ENCODE measurements around the gene RTL5. TPM values are rescaled to one million over a fixed set of nuclear protein-coding genes. Genes with fewer than 3 reads are reported as not detected.

RTL5 gene
- total and polyA plus RNA-seq, 2 donors (not counting 1 experiment from before 2014, with no cell fraction given), result 4.2 to 4.5 TPM

- H3K4me1 ChIP-seq (ENCODE audit: control insufficient read depth, extremely low read depth, insufficient read depth, low read length), result peaks cover 13% of the 10 kb centered on the region
- H3K4me2 ChIP-seq (ENCODE audit: extremely low read depth, insufficient read depth, low read length), result no peak overlapping the region
- H3K36me3 ChIP-seq (ENCODE audit: control insufficient read depth, insufficient read depth, low read length), result peaks cover 3% of the 10 kb centered on the region
- no peaks in the 10 kb centered on the region for H4K20me1 ChIP-seq (ENCODE audit: control insufficient read depth, extremely low read depth, insufficient read depth, low read length)
- H2AFZ ChIP-seq (ENCODE audit: low read length), result no peak overlapping the region
- no peak overlapping the region for H3K27ac ChIP-seq (ENCODE audit: insufficient read depth, low read length)
- no peak overlapping the region for H3K4me3 ChIP-seq (replicated peaks in 1 of 4; ENCODE audit: control extremely low read depth in 1 of 4, insufficient read depth in 1 of 4, low read depth in 3 of 4, low read length in 4 of 4)
- peaks cover 3% of the 10 kb centered on the region for H3K27me3 ChIP-seq (ENCODE audit: control insufficient read depth, insufficient read depth, low read length)
- TF ChIP-seq CTCF (conservative IDR thresholded peaks at IDR 0.05 in 1 of 2, IDR thresholded peaks at IDR 0.05 in 1 of 2; ENCODE audit: low read depth in 1 of 2, low read length in 2 of 2) (no peak), EZH2 (IDR thresholded peaks at IDR 0.05; ENCODE audit: low read length, missing control alignments) (no peak)
- no peak overlapping the region for H3K9ac ChIP-seq (ENCODE audit: insufficient read depth, low read length)
- DNase-seq (ENCODE audit: low read depth in 2 of 2), result no peak
- H3K9me3 ChIP-seq (ENCODE audit: control insufficient read depth, insufficient read depth, low read depth, low read length), result no peaks in the 10 kb centered on the region
- H3K79me2 ChIP-seq (ENCODE audit: control insufficient read depth, insufficient read depth, low read length), result no peaks in the 10 kb centered on the region
Measured at GRCh38 chrX:72128183-72128834, 3.4 kb downstream of the RTL5 start.

- H3K9me3 ChIP-seq (ENCODE audit: control insufficient read depth, insufficient read depth, low read depth, low read length), result no peaks in the 10 kb centered on the region
- no peak overlapping the region for H2AFZ ChIP-seq (ENCODE audit: low read length)
- peaks cover 13% of the 10 kb centered on the region for H3K4me1 ChIP-seq (ENCODE audit: control insufficient read depth, extremely low read depth, insufficient read depth, low read length)
- H3K4me3 ChIP-seq (replicated peaks in 1 of 4; ENCODE audit: control extremely low read depth in 1 of 4, insufficient read depth in 1 of 4, low read depth in 3 of 4, low read length in 4 of 4), result no peak overlapping the region
- H3K79me2 ChIP-seq (ENCODE audit: control insufficient read depth, insufficient read depth, low read length), result no peaks in the 10 kb centered on the region
- no peak for DNase-seq (ENCODE audit: low read depth in 2 of 2)
- no peaks in the 10 kb centered on the region for H3K27me3 ChIP-seq (ENCODE audit: control insufficient read depth, insufficient read depth, low read length)
- H3K9ac ChIP-seq (ENCODE audit: insufficient read depth, low read length), result no peak overlapping the region
- TF ChIP-seq EZH2 (IDR thresholded peaks at IDR 0.05; ENCODE audit: low read length, missing control alignments), result no peak
- TF ChIP-seq CTCF (conservative IDR thresholded peaks at IDR 0.05 in 1 of 2, IDR thresholded peaks at IDR 0.05 in 1 of 2; ENCODE audit: low read depth in 1 of 2, low read length in 2 of 2), result no peak
- H4K20me1 ChIP-seq (ENCODE audit: control insufficient read depth, extremely low read depth, insufficient read depth, low read length), result no peaks in the 10 kb centered on the region
- H3K36me3 ChIP-seq (ENCODE audit: control insufficient read depth, insufficient read depth, low read length), result peaks cover 3% of the 10 kb centered on the region
- H3K4me2 ChIP-seq (ENCODE audit: extremely low read depth, insufficient read depth, low read length), result no peak overlapping the region
- H3K27ac ChIP-seq (ENCODE audit: insufficient read depth, low read length), result no peak overlapping the region
Measured at GRCh38 chrX:72127332-72127731, 4.4 kb downstream of the RTL5 start.

- no peaks in the 10 kb centered on the region for H3K27me3 ChIP-seq (ENCODE audit: control insufficient read depth, insufficient read depth, low read length)
- peak; percentile 67 to 81 for TF ChIP-seq CTCF (conservative IDR thresholded peaks at IDR 0.05 in 1 of 2, IDR thresholded peaks at IDR 0.05 in 1 of 2; ENCODE audit: low read depth in 1 of 2, low read length in 2 of 2)
- TF ChIP-seq EZH2 (IDR thresholded peaks at IDR 0.05; ENCODE audit: low read length, missing control alignments), result no peak
- H3K4me3 ChIP-seq (replicated peaks in 1 of 4; ENCODE audit: control extremely low read depth in 1 of 4, insufficient read depth in 1 of 4, low read depth in 3 of 4, low read length in 4 of 4), result no peak overlapping the region
Measured at GRCh38 chrX:72126539-72127140, 5.1 kb downstream of the RTL5 start.

More at GRCh38 chrX:72126539-72127140, 5.1 kb downstream of the RTL5 start:
- Histone ChIP-seq H3K27ac (ENCODE audit: insufficient read depth, low read length) (no peak overlapping the region), H3K36me3 (ENCODE audit: control insufficient read depth, insufficient read depth, low read length) (peaks cover 3% of the 10 kb centered on the region), H3K79me2 (ENCODE audit: control insufficient read depth, insufficient read depth, low read length) (no peaks in the 10 kb centered on the region), H2AFZ (ENCODE audit: low read length) (no peak overlapping the region), H3K4me1 (ENCODE audit: control insufficient read depth, extremely low read depth, insufficient read depth, low read length) (peaks cover 13% of the 10 kb centered on the region), H3K4me2 (ENCODE audit: extremely low read depth, insufficient read depth, low read length) (no peak overlapping the region), H3K9ac (ENCODE audit: insufficient read depth, low read length) (no peak overlapping the region), H4K20me1 (ENCODE audit: control insufficient read depth, extremely low read depth, insufficient read depth, low read length) (no peaks in the 10 kb centered on the region), H3K9me3 (ENCODE audit: control insufficient read depth, insufficient read depth, low read depth, low read length) (no peaks in the 10 kb centered on the region)
- DNase-seq (ENCODE audit: low read depth in 2 of 2), result peak; percentile 83 to 91
